Thyroid gland (tissue), 4 donors: Measurements from ENCODE around the gene AGXT2. TPM values are rescaled to one million over a fixed set of nuclear protein-coding genes. Genes with fewer than 3 reads are reported as not detected.

Experiments
- total RNA-seq, 4 donors: library from RNA; depleted of rRNA; stranded (reverse); fragments of >200 nt; gene quantifications; one replicate each; pipeline ENCODE4 v1.2.3, GENCODE V29; 2016

AGXT2 gene
- total RNA-seq, 4 donors from 2014 or later: not detected

Other genes starting within 250 kb of the AGXT2 start
- 1 to 10 TPM in 1 of 4 donors, under 1 TPM in 3; 0.45 to 7.1 (median 0.75) TPM for gene TTC23L, start 208.8 kb downstream of the AGXT2 start, total RNA-seq
- 10 to 100 TPM; 31.1 to 40.7 (median 37.5) TPM for gene RAD1, start 132.4 kb downstream of the AGXT2 start, total RNA-seq
- gene BRIX1, start 132.2 kb downstream of the AGXT2 start, total RNA-seq: 10 to 100 TPM; 16.2 to 24.5 (median 20.8) TPM
- 10 to 100 TPM; 33.5 to 68.1 (median 48.4) TPM for gene DNAJC21, start 118.4 kb downstream of the AGXT2 start, total RNA-seq
- gene PRLR, start 182.5 kb upstream of the AGXT2 start, total RNA-seq: 1 to 10 TPM in 1 of 4 donors, under 1 TPM in 2, not detected in 1; 0.20 to 1.7 (median 0.22) TPM